Measurements from ENCODE around the gene LECT2. TPM values are rescaled to one million over a fixed set of nuclear protein-coding genes. Genes with fewer than 3 reads are reported as not detected.

The LECT2 gene
- not detected for total RNA-seq

- TF ChIP-seq, protein P1, sequence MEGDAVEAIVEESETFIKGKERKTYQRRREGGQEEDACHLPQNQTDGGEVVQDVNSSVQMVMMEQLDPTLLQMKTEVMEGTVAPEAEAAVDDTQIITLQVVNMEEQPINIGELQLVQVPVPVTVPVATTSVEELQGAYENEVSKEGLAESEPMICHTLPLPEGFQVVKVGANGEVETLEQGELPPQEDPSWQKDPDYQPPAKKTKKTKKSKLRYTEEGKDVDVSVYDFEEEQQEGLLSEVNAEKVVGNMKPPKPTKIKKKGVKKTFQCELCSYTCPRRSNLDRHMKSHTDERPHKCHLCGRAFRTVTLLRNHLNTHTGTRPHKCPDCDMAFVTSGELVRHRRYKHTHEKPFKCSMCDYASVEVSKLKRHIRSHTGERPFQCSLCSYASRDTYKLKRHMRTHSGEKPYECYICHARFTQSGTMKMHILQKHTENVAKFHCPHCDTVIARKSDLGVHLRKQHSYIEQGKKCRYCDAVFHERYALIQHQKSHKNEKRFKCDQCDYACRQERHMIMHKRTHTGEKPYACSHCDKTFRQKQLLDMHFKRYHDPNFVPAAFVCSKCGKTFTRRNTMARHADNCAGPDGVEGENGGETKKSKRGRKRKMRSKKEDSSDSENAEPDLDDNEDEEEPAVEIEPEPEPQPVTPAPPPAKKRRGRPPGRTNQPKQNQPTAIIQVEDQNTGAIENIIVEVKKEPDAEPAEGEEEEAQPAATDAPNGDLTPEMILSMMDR (IDR thresholded peaks at IDR 0.05) = no peak
Measured at GRCh38 chr5:135954899-135955298, at the start of gene LECT2. LECT2 (minus strand) TSS chr5:135954983; CDS start chr5:135954833, 150 bp downstream.

DNA sequence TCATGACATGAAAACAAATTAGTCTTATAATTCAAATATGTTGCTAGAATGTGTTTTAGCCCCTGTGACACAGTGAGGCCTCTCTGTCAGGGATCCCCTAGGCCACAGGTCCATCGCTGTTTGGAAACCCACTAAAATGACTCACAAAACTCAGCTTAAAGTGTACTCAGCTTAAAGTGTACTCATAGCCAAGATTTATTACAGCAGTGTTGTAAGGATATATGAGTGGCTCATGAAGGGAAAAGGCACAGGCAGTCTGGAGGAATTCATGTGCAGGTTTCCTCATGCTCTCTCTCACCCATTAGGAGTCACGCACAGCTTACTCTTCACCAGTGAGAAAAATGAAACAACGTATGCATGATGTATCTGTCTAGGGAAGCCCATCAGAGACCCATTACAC, 49.7 kb upstream of the LECT2 start:
- TF ChIP-seq, protein P1 (IDR thresholded peaks at IDR 0.05) = no peak
- no peak overlapping the region for H3K4me3 ChIP-seq
- no peaks in the 10 kb centered on the region for H3K27me3 ChIP-seq
- H3K27ac ChIP-seq = no peak overlapping the region
- intact Hi-C loops (cut with DNase I) = no loop called here
- DNase-seq = no peak
- H3K4me1 ChIP-seq = no peaks in the 10 kb centered on the region
- no peaks in the 10 kb centered on the region for H3K36me3 ChIP-seq
- H3K9me3 ChIP-seq = no peaks in the 10 kb centered on the region
- no peak overlapping the region for H3K9ac ChIP-seq (ENCODE audit: low read depth in 2 of 2, low read length in 2 of 2)

More at GRCh38 chr5:135954899-135955298, at the start of gene LECT2:
- no peak for DNase-seq
- Histone ChIP-seq H3K4me1 (no peaks in the 10 kb centered on the region), H3K36me3 (no peaks in the 10 kb centered on the region), H3K9me3 (no peaks in the 10 kb centered on the region), H3K4me3 (no peak within 1 kb of the TSS), H3K9ac (ENCODE audit: low read depth in 2 of 2, low read length in 2 of 2) (no peak within 1 kb of the TSS), H3K27me3 (no peaks in the 10 kb centered on the region), H3K27ac (no peak within 1 kb of the TSS)
- intact Hi-C loops (cut with DNase I) = no loop called here

- no peaks in the 10 kb centered on the region for H3K4me1 ChIP-seq
- no peak overlapping the region for H3K4me3 ChIP-seq
- H3K36me3 ChIP-seq = no peaks in the 10 kb centered on the region
- DNase-seq = no peak
- no peak overlapping the region for H3K9ac ChIP-seq (ENCODE audit: low read depth in 2 of 2, low read length in 2 of 2)
- TF ChIP-seq, protein P1 (IDR thresholded peaks at IDR 0.05) = no peak
- H3K27ac ChIP-seq = no peak overlapping the region
- intact Hi-C loops (cut with DNase I) = no loop called here
- H3K9me3 ChIP-seq = no peaks in the 10 kb centered on the region
- H3K27me3 ChIP-seq = no peaks in the 10 kb centered on the region
Measured at GRCh38 chr5:136001466-136001981, 46.7 kb upstream of the LECT2 start.

- H3K27ac ChIP-seq = no peak overlapping the region
Measured at GRCh38 chr5:136000932-136001331, 46.1 kb upstream of the LECT2 start.

GRCh38 chr5:136000147-136000546, 45.4 kb upstream of the LECT2 start:
- intact Hi-C loops (cut with DNase I) = no loop called here
- Histone ChIP-seq H3K27me3 (no peaks in the 10 kb centered on the region), H3K27ac (no peak overlapping the region), H3K4me3 (no peak overlapping the region), H3K9ac (ENCODE audit: low read depth in 2 of 2, low read length in 2 of 2) (no peak overlapping the region), H3K4me1 (no peaks in the 10 kb centered on the region), H3K9me3 (no peaks in the 10 kb centered on the region), H3K36me3 (no peaks in the 10 kb centered on the region)
- no peak for DNase-seq
- TF ChIP-seq, protein P1 (IDR thresholded peaks at IDR 0.05) = no peak

More at GRCh38 chr5:136000932-136001331, 46.1 kb upstream of the LECT2 start:
- Histone ChIP-seq H3K9ac (ENCODE audit: low read depth in 2 of 2, low read length in 2 of 2) (no peak overlapping the region), H3K9me3 (no peaks in the 10 kb centered on the region), H3K27me3 (no peaks in the 10 kb centered on the region), H3K36me3 (no peaks in the 10 kb centered on the region), H3K4me3 (no peak overlapping the region), H3K4me1 (no peaks in the 10 kb centered on the region)
- intact Hi-C loops (cut with DNase I) = no loop called here
- no peak for DNase-seq
- TF ChIP-seq, protein P1 (IDR thresholded peaks at IDR 0.05) = no peak

Data from colonic mucosa (tissue), 4 donors.